Panc1 (cell line): Measurements from ENCODE around the gene SPTBN4. TPM values are rescaled to one million over a fixed set of nuclear protein-coding genes. Genes with fewer than 3 reads are reported as not detected.

Experiments used
- ATAC-seq: fragments of 200-7000 bp; cut with Tn5 transposase; 2 replicates; pipeline ENCODE4 v1.9.1; 2020; ENCODE audit warnings: mild to moderate bottlenecking, moderate library complexity
- BruUV-seq: library from RNA; stranded (reverse); fragments of 400-500 nt; replicated peaks from 2 replicates; lab custom pipeline; 2021; lab: Mats Ljungman, UMichigan
- CTCF ChIA-PET: fragments of 300-600 bp; sonication (Branson Sonifier 250); formaldehyde crosslinking; loops from one replicate; lab custom pipeline; 2022; ENCODE audit warnings: antibody characterized with exemption; lab: Charles Lee
- POLR2A ChIA-PET: fragments of 300-600 bp; sonication (Branson Sonifier 250); formaldehyde crosslinking; loops from one replicate; lab custom pipeline; 2022; ENCODE audit warnings: antibody characterized with exemption; lab: Charles Lee
- DNase-seq: peaks from one replicate; pipeline ENCODE4 v3.0.0-alpha.2; 2010; ENCODE audit warnings: low read depth, low spot score
- H3K27ac ChIP-seq: 2 replicates; pipeline ENCODE4 v1.5.1; 2011; ENCODE audit warnings: mild to moderate bottlenecking, low read length, inconsistent platforms
- H3K27me3 ChIP-seq: fragments of 200-500 bp; sonication (Bioruptor generic); 2 replicates; pipeline ENCODE4 v1.6.0; 2014; ENCODE audit warnings: low read length, inconsistent platforms; ENCODE audit not compliant: control insufficient read depth, insufficient read depth
- H3K36me3 ChIP-seq: fragments of 200-500 bp; sonication (Bioruptor generic); 2 replicates; pipeline ENCODE4 v1.5.1; 2014; ENCODE audit warnings: inconsistent platforms, mild to moderate bottlenecking, low read length, moderate library complexity; ENCODE audit not compliant: control insufficient read depth, insufficient read depth
- H3K4me1 ChIP-seq: 2 replicates; pipeline ENCODE4 v1.5.1; 2011; ENCODE audit warnings: inconsistent platforms, mild to moderate bottlenecking, low read length, moderate library complexity; ENCODE audit not compliant: control insufficient read depth, insufficient read depth
- H3K4me3 ChIP-seq, 2 experiments: 2 replicates each; pipeline ENCODE4 v1.5.1; 2011 to 2012; ENCODE audit warnings: low read depth in 2 of 2, low read length in 2 of 2, mild to moderate bottlenecking in 2 of 2, inconsistent platforms in 1 of 2, moderate library complexity in 1 of 2
- H3K9me3 ChIP-seq: fragments of 200-500 bp; sonication (Bioruptor generic); 2 replicates; pipeline ENCODE4 v1.5.1; 2014; ENCODE audit warnings: low read depth, mild to moderate bottlenecking, inconsistent platforms, low read length, moderate library complexity; ENCODE audit not compliant: control insufficient read depth, insufficient read depth
- CTCF ChIP-seq: fragments of 450-650 bp; IDR thresholded peaks from 2 replicates; pipeline ENCODE4 v1.5.1; 2017; ENCODE audit warnings: mild to moderate bottlenecking
- POLR2AphosphoS5 ChIP-seq: IDR thresholded peaks from 2 replicates; pipeline ENCODE4 v1.6.1; 2012; ENCODE audit warnings: mild to moderate bottlenecking, low read depth, low read length, moderate library complexity
- REST ChIP-seq, 2 experiments: IDR thresholded peaks; 2 replicates each; pipeline ENCODE4 v1.6.1; 2011 to 2012; ENCODE audit warnings: low read depth in 2 of 2, control low read depth in 1 of 2, low read length in 1 of 2, mild to moderate bottlenecking in 1 of 2, moderate library complexity in 1 of 2; ENCODE audit not compliant: insufficient read depth in 1 of 2
- SIN3A ChIP-seq: IDR thresholded peaks from 2 replicates; pipeline ENCODE4 v1.6.1; 2012; ENCODE audit warnings: low read depth, mild to moderate bottlenecking, low read length, moderate library complexity, borderline replicate concordance; ENCODE audit not compliant: insufficient read depth
- TCF7L2 ChIP-seq: IDR thresholded peaks from 2 replicates; pipeline ENCODE4 v1.6.1; 2011; ENCODE audit warnings: mild to moderate bottlenecking, low read depth, low read length, inconsistent platforms
- in situ Hi-C: cut with HindIII; loops from 2 replicates; pipeline ENCODE4 v1.10.0; 2016; ENCODE audit warnings: low sequenced_read_pairs, low pct_unique_long_range_greater_than_20kb
- intact Hi-C: fragments of 100-400 bp; cut with micrococcal nuclease; formaldehyde crosslinking; loops from one replicate; pipeline ENCODE4 v1.10.0; 2022; ENCODE audit not compliant: unreplicated experiment
- total RNA-seq: library from RNA; stranded (reverse); gene quantifications from one replicate; pipeline ENCODE4 v1.2.1, GENCODE V29; 2021; ENCODE audit not compliant: unreplicated experiment

SPTBN4 gene
- total RNA-seq, 1 experiment from 2014 or later = 1.2 TPM

- intact Hi-C loops (no loop called here), in situ Hi-C loops (no loop called here)
- POLR2A ChIA-PET = interaction anchor here (0.6 to 0.7 kb wide), 2 partner anchors 18 to 51 kb away, joined by 3 read pairs; no protein-coding TSS in a partner anchor
Observed at GRCh38 chr19:40542202-40542859, 75.5 kb downstream of the SPTBN4 start.

More at GRCh38 chr19:40542202-40542859, 75.5 kb downstream of the SPTBN4 start:
- Histone ChIP-seq H3K4me1 (no peaks in the 10 kb centered on the region), H3K27me3 (no peaks in the 10 kb centered on the region), H3K4me3 (no peak overlapping the region), H3K27ac (no peak overlapping the region), H3K9me3 (no peaks in the 10 kb centered on the region), H3K36me3 (no peaks in the 10 kb centered on the region)
- no TSS peak for BruUV-seq
- CTCF ChIA-PET = interaction anchor here (0.5 to 2.0 kb wide), 2 partner anchors 10 to 97 kb away, joined by 3 to 5 read pairs; no protein-coding TSS in a partner anchor
- no peak for TF ChIP-seq REST (IDR thresholded peaks at IDR 0.05; ENCODE audit: insufficient read depth in 1 of 2, low read depth in 2 of 2, low read length in 1 of 2)
- no peak for TF ChIP-seq POLR2AphosphoS5
- no peak for TF ChIP-seq CTCF
- TF ChIP-seq SIN3A = no peak
- no peak for TF ChIP-seq TCF7L2
- ATAC-seq = no peak
- no peak for DNase-seq
